NCI-H1417 treated with DMSO at 0.1 percent for 48 hours (cell line): ENCODE measurements around the gene RFX8.
"Not testable (repeated sequence)": the region's sequence is repeated elsewhere in the genome, so short reads cannot be mapped to it uniquely, and the experiment has no call there.

Source experiments
- DNase-seq: peaks from one replicate; lab custom pipeline; 2025; lab: John Stamatoyannopoulos, UW

RFX8 gene

DNA sequence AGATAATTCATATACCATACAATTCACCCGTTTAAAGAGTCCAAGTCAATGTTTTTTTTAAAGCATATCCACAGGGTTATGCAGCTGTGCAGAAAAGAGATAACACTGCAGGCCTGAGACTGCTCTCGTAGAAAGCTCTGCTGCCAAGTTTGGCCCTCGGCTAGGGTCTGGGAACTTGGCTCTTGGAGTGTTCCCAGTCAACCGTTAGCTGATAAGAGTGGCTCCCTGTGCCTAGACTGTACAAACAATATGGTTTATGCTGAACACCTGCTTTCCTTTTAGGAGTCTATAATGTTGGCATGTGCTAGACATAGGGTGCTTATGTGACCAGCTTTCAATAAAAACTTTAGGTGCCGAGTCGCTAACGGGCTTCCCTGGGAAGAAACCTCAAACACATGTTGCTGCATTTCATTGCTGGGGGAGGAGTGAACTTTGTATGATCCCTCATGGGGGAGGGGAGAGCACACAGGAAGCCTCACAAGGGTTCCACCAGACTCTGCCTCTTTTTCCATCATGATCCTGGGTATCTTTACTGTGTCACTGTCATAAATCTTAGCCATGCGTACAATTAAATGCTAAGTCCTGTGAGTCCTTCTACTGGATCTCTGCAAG is 34.7 kb downstream of the RFX8 start:
- DNase-seq, result no peak

DNA sequence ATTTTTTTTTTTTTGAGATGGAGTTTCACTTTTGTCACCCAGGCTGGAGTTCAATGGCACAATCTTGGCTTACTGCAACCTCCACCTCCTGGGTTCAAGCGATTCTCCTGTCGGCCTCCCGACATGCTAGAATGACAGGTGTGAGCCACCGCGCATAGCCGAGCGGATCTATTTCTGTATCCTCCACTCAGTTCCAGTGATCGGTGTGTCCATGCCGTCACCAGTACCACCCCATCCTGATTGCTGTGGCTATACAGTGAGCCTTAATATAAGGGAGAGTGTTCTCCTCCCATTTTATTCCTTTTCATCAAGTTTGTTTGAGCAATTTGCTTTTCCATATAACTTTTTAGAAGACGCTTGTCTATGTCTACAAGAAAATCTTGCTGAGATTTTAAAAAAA is 35.2 kb downstream of the RFX8 start:
- no peak for DNase-seq

DNA sequence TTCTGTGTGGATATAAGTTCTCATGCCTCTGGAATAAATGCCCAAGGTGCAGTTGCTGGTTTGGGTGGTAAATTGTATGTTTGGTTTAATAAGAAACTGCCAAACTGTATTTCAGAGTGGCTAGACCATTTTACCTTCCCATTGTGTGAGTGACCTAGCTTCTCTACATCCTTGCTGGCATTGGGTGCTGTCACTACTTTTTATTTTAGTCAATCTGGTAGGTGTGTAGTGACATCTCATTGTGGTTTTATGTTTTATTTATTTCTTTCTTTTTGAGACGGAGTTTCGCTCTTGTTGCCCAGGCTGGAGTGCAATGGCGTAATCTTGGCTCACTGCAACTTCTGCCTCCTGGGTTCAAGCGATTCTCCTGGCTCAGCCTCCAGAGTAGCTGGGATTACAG is 36.4 kb downstream of the RFX8 start:
- not testable (repeated sequence) for DNase-seq

DNA sequence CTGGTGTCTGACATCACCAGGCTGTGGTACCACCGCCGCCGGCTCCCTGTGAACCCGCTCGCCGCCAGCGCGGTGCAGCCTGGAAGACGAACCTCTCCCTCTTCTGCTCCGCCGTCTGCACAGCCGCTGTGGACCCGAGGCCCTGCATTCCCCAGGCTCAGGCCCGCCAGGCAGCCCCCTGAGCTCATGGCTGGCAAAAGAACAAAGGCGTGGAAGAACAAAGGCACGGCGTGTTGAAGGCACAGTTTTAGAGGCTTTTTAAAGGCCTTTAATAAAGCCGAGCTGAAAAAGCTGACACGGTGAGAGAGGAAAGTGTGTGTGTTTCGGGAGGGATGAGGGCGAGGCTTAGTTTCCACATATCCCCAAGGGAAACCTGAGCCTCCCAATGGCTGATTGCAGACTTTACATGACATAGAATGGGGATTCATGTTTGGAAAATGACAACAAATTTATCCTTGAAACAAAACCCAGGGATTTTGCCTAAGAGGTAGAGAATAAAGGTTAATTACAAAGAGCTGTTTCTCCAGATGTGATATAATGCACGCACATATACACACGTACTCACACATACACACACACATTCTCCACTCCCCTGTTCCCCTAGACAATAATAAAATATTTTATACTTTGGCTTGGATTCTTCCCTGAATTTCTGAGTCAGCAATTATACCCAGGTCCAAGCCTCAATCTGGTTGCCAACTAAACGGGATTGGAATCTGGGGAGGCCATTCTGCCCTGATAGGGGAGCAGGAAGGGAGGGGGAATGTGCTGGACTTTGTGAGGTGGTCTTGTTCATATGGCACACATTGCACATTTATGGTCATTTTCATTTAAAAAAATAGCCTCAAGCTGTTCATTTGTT is 39.7 kb downstream of the RFX8 start:
- no peak for DNase-seq

DNA sequence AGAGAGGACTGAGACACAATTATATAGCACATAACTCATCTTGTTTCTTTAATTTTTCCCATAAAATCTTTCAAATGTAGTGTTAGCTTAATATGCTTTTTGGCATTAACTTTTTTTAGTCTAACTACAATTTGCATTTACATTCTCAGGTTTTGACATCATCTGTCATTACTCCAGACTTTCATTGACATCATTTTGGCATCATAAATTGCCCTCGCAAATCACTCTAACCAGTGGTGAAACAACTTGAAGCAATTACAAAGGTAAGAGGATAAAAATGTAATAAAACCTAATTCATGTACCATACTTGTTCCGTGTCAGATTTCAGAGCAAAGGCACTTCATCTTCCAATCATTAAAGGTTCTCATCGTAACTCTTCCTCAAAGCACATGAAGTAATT is 41.4 kb downstream of the RFX8 start:
- DNase-seq, result no peak

DNA sequence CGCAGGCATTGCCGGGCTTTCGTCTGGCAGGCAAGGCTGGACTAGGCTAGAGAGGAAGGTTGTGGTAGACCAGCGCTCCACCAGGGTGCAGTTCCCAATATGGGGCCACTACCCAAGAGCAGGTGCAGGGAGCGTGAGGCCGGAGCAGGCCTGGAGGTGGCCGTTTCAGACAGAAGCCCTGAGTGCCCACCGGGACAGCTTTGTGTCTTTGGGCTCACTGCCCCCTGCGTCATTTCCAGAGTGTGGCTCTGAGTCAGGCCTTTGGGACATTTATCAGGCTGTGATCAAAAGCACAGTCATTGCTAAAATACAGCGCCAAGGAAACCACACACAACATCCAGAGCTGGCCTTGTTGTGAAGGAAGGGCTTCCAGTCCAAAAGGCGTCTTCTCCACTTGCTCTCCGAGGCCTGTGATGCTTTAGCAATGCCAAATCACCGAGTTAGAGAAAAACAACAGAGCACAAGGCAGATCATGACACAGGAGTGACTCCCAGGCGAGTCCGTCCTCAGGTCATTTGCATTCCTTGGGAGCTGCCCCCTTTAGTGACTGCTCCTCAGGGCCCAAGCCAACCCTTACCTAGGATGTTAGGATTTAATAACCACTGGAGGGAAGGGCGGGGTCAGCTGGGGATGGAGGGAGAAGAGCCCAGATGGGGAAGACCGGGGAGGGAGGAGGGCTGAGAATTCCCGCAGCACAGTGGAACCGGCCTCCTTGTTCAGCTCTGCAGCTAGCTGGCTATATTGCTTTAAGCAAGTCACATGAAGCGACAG is 42.3 kb downstream of the RFX8 start:
- DNase-seq, result no peak

DNA sequence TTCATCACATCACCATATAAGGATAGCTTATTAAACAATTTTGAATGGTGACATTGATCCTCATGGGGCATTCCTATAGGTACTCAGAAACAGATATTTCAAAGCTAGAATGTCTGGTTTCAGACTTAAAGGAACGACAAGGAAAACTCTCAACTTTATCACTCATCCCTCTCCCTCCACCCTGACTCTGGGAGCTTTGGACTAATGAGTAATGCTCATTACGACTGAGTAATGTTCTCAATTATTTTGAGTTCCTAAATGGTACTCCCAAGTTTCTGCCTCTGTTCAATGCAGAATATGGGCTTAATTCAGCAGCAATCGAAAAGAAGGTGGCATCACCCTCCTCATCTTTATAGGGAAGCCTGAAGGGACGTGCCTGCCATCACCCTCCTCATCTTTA is 43.4 kb downstream of the RFX8 start:
- no peak for DNase-seq

DNA sequence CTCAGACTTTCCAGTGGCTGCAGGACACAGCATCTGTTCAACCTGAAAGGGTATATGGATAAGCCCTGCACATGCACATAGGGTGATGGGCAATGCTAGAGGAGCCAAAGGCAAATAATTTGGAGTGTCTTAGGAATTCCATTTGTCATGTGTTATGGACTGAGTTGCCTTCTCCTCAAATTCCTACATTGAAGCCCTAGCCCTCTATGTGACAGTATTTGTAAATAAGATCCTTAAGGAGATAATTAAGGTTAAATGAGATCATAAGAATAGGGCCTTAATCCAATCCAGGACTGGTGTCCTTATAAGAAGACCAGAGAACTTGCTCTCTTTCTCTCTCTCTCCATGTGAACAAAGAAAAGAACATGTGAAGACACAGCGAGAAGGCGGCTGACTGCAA is 44.8 kb downstream of the RFX8 start:
- DNase-seq, result no peak

DNA sequence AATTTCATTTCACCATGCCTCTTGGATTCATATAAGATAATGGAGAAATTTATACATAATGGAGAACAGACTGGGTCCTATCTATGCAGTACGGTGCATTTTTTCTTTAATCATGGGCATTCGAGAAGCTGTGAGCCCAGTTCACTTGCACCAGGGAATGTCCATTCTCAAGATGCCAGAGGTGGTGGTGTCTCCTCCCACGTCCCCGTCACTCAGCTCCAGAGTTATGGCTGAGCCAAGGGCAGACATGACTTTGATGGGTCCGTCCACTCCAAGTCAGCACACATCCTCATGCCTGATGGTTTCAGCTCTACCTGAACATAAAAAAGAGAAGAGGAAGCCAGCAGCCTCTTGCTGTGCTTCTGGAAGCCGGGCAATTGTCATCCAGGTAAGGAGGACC is 45.5 kb downstream of the RFX8 start:
- DNase-seq, result no peak

DNA sequence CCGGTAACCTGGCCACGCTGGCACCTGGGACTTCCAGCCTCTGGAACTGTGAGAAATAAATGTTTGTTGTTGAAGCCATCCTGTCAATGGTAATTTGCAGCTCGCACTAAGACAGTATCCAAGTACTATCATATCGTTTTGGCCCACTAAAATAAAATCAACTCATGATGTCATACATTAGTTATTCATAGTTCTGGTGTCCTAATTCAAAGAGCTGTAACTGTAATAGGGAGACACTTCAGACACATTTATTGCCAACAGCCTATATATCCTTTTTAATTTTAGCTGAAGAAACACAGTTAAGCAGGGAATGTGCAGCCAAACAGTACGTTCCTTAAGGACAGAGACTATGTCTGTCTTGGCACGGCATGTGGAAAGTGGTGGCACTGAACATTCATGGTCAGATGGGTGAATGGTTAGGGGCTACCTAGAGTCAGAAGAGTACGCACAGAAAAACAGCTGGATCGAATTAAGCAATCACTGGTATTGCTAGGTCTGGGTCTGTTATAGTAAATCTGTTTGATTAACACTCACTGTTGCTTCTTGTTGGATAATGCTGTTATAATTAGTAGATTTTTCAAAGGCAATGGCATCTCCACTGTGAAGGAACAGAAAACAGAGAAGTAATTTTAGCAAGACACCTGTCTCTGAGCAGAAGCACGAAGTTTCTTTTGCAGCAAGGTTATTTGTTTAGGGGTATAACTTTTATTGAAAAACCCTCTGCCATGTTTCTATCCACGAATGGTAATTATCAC is 46.3 kb downstream of the RFX8 start:
- no peak for DNase-seq

DNA sequence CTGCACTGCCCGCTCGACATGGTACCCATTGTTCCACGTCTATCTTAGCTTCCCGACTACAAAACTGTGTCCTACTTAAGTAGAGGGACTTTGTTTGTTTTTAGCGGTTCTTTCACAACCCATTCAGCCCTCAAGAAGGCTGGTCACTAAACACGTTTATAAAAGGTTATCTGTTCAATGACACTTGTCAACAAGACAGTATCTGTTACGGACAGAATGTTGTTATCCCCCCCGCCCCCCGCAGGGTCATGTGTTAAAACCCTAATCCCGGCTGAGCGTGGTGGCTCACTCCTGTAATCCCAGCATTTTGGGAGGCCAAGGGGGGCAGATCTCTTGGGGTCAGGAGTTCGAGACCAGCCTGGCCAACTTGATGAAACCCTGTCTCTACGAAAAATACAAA is 47.2 kb downstream of the RFX8 start:
- no peak for DNase-seq

DNA sequence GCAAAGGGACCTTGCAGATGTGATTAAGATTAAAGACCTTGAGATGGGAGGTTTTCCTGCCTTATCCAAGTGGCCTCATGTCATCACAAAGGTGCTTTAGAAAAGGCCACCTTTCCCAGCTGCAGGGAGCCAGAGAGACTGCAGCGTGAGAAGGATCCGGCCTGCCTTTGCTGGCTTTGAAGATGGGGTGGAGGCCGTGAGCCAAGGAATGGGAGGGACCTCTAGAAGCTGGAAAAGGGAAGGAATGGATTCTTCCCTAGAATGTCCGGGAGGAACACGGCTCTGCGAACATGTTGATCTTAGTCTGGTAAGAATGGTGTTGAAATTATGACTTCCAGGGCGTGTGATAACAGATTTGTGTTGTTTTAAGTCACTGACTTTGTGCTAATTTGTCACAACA is 47.7 kb downstream of the RFX8 start:
- no peak for DNase-seq

DNA sequence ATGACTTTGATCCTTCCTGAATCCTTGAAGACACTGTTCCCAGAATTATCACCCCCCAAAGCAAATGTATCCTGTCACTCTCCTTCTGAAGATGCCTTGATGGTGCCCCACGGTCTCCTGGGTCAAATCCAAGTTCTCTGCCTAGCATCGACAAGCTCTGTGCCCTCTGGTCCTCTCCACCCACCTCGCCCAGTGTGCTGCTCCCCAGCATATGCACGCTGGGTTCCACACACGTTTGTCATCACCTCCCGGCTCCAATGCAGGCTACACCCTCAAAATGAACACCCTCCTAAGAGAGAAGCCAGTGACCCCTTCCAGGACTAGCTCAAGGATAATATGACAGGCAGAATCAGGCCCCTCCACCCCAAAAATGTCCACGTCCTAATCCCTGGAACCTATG is 48.1 kb downstream of the RFX8 start:
- DNase-seq, result no peak

DNA sequence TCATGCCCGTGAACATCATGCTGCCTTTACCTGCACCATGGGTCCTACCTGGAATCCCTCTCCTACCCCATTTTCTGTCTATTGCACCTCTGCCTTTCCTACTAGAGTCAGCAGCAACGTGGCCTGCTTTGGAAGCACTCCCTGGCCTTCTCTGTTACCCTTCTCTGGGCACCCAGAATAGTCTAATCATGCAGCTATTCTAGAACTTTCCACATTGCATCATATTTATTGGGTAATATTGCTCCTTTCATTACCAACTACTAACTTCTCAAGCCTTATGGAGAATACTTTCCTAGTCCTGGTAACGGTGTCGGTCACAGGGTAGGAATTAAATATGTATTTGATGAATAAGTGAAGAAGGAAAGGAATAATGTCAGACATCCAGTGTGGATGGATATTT is 54.3 kb downstream of the RFX8 start:
- no peak for DNase-seq

DNA sequence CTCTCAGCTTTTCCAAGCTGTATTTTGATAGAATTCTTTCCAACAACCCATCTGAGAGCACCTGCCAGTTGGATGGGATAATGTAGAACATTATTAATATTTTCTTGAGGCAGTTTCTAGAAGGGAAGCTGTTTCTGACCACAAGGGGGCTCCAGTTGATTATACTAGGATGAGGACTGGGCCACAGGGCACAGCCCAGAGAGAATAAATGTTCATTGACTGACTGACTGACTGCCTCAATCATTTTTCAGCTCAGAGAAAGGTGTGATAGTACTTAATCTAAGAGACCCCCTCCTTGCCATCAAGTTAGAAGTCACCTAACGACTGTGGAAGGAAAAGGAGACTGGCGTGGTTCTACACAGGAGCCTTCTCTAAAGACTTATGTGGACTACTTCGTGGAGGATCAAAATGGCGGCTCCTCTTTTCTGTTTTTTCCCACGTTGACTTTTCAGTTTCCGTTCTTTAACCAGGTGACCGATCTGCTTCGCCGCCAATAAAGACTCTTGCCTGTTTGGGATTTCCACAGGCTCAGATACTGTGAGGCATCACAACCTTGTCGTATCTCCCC is 55.7 kb downstream of the RFX8 start:
- DNase-seq, result no peak

DNA sequence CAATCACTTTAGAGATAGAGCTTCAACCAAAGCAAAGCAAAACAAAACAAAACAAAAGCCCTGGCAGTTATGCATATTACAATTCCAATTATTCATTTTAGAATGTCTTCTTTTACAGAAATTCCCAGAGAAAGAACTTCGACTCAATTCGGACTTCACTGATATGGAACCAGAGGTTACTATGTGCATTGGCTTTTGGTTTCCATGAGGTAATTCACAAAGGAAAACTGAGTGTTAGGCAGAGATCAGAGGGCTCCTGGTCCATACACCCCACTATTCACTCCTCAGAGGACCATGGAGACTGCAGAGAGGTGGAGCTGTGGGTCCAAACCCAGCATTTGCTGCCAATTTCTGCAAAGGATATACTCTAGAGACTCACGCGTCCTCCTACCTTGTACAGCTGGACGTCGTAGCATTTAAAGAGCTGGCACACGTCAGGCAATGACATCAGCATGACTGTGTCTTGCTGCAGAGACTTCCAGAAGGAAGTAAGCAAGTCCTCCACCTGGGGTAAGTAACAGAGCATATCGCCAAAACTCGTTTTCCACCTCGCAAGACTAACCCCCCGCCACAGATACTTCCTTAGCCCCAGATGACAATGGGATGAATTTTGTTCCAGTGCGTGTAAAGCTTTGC is 56.3 kb downstream of the RFX8 start:
- no peak for DNase-seq

DNA sequence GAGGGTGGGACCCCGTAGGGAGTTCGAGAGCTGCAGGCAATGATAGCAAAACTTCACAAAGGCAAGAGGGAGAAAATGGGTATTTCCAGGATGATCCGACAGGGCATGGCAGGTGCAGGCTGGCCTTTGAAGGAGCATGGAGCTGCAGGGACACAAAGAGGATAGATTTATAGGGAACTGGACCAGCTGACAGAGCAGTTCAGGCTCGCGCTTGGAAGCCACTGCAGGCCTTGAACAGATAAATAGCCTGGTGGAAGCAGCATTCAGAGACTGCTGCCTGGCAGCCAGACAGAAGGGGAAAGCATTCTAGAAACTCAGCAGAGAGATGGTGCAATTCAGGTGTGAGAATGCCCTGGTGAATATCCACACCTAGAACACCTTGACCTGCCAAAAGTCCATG is 58.3 kb downstream of the RFX8 start:
- no peak for DNase-seq

DNA sequence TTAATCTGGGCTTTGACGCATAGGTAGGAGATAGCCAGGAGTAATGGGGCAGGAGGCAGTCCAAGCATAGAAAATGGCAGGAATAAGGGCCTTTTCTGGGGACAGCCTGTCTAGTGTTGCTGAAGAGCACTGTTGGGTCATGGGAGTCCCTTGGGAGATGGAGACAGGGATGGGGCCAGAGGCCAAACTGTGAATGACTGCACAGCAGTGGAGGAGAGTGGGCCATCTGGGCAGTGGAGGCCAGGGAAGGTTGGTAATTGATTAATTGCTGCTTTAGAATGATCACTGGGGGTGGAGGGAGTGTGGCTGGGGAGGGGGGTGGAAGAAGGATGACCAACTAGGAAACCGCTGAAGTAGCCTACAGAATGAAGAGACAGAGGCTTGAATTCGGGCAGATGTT is 59.0 kb downstream of the RFX8 start:
- DNase-seq, result no peak

DNA sequence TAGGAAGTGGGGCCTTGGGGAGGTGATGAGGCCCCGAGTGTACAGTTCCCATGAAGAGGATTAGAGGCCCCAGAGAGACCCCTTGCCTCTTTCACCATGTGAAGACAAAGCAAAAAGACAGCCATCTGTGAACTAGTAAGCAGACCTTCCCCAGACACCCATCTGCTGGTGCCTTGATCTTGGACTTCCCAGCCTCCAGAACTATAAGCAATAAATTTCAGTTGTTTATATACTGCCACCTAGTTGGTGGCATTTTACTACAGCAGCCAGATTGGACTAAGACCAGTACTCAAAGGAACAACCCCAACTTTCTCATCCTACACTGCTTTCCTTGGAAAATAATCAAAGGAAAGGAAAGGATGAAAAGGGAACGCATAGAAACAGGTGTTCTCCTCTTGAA is 59.7 kb downstream of the RFX8 start:
- no peak for DNase-seq

DNA sequence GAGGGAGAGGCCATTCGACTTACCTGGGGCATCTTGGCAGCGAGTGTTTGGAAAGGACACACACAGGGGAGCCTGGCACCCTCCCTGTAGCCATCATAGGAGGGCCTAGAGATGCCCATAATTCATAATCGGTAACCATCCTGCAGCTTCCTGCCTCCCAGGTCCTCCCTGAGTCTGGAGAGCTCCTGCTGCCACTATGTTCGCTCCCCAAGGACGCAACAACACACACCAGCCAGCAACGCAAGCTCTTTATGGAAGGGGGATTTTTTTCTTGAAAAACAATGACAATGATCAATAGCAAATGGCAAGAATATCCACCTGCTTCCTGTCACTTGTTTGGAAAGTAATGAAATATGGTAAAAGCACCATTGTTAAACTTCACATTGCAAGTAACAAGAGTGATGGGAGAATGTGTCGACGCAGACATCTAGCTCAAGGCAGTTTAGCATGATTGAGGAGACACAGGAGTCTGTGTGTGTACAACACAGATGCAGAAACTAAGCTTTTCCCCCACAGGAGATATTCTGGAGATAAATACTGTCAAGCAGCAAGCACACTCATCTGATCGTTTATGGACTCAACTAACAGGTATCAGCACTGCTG is 62.7 kb downstream of the RFX8 start:
- DNase-seq, result no peak

DNA sequence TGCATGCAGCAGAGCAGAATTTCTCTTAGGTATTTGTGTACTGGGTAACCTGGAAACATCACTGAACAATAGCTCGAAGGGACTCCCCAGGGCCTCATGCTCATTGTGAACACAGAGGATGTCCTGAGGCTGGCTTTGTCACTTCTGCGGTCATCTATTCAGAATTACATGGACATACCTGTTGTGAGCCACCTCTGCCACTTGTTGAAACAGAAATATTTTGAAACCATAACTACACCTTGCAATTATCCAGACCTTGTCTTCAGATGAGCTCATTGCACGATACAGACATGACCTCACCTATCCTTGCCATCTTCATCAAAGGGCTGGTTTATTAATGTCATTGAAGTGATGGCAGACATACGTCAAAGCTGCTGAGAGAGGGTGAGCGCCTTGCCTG is 64.2 kb downstream of the RFX8 start:
- no peak for DNase-seq
